Natural killer cell (primary cell): ENCODE results near the gene HSD3B2. TPM values are rescaled to one million over a fixed set of nuclear protein-coding genes. Genes with fewer than 3 reads are reported as not detected.

Source experiments
- ATAC-seq, 3 donors: fragments of 150-1000 bp in 2 of 3; fragments of 200-7000 bp in 1 of 3; cut with Tn5 transposase; 1 replicate in 1 of 3; 2 replicates in 2 of 3; pipeline ENCODE4 v1.10.0; 2021; ENCODE audit warnings: mild to moderate bottlenecking in 2 of 3, moderate library complexity in 2 of 3
- DNase-seq, 2 donors: peaks; one replicate each; pipeline versions ENCODE4 v3.0.0 to v3.0.0-alpha.2; 2013 to 2021; ENCODE audit warnings: mixed read lengths in 1 of 2
- H3K27ac ChIP-seq: one replicate; pipeline ENCODE4 v1.5.1; 2013; ENCODE audit warnings: mild to moderate bottlenecking, low read length
- H3K27me3 ChIP-seq: one replicate; pipeline ENCODE4 v1.6.1; 2013; ENCODE audit warnings: low read length; ENCODE audit not compliant: control insufficient read depth, insufficient read depth
- H3K36me3 ChIP-seq: one replicate; pipeline ENCODE4 v1.6.1; 2013; ENCODE audit warnings: low read length; ENCODE audit not compliant: control insufficient read depth, insufficient read depth
- H3K4me1 ChIP-seq: one replicate; pipeline ENCODE4 v1.6.1; 2013; ENCODE audit warnings: low read length; ENCODE audit not compliant: control insufficient read depth, insufficient read depth
- H3K4me3 ChIP-seq: one replicate; pipeline ENCODE4 v1.5.1; 2013; ENCODE audit warnings: low read length
- H3K9me3 ChIP-seq: one replicate; pipeline ENCODE4 v1.6.1; 2013; ENCODE audit warnings: low read length; ENCODE audit not compliant: control insufficient read depth, insufficient read depth
- H3K27ac Mint-ChIP-seq, 2 donors: one replicate each; pipeline ENCODE4 v1.8.0; 2022; ENCODE audit warnings: mild to moderate bottlenecking in 2 of 2, mixed read lengths in 2 of 2, moderate library complexity in 1 of 2
- H3K27me3 Mint-ChIP-seq, 2 donors: one replicate each; pipeline ENCODE4 v1.8.0; 2022; ENCODE audit warnings: low read depth in 2 of 2, mixed read lengths in 2 of 2
- H3K36me3 Mint-ChIP-seq: one replicate; pipeline ENCODE4 v1.8.0; 2022; ENCODE audit warnings: mixed read lengths
- H3K4me1 Mint-ChIP-seq, 2 donors: one replicate each; pipeline ENCODE4 v1.8.0; 2022; ENCODE audit warnings: mixed read lengths in 2 of 2
- H3K4me3 Mint-ChIP-seq: one replicate; pipeline ENCODE4 v1.8.0; 2022; ENCODE audit warnings: mild to moderate bottlenecking, moderate library complexity, mixed read lengths
- H3K9me3 Mint-ChIP-seq, 2 donors: one replicate each; pipeline ENCODE4 v1.8.0; 2022; ENCODE audit warnings: mixed read lengths in 2 of 2
- WGBS: methylation state at CpG from one replicate; pipeline ENCODE4 v1.1.7; 2013; ENCODE audit warnings: missing lambda C conversion rate; ENCODE audit not compliant: insufficient coverage; 5-methylcytosine and 5-hydroxymethylcytosine counted together
- intact Hi-C: fragments of 100-400 bp; cut with micrococcal nuclease; formaldehyde crosslinking; loops from one replicate; pipeline ENCODE4 v1.14.2; 2022
- total RNA-seq, 4 donors: library from RNA; stranded (reverse); fragments of 120-200 nt in 1 of 4; gene quantifications; one replicate each; pipeline versions ENCODE4 v1.2.3 to v1.2.4, GENCODE V29; 2013 to 2022
- TF ChIP-seq, protein P1 (sequence below): fragments of 200-600 bp; IDR thresholded peaks from one replicate; pipeline ENCODE4 v1.8.0; 2022; ENCODE audit warnings: antibody characterized with exemption

Gene HSD3B2
- total RNA-seq, 3 donors from 2014 or later (not counting 1 experiment from before 2014, with no cell fraction given), result not detected

DNA sequence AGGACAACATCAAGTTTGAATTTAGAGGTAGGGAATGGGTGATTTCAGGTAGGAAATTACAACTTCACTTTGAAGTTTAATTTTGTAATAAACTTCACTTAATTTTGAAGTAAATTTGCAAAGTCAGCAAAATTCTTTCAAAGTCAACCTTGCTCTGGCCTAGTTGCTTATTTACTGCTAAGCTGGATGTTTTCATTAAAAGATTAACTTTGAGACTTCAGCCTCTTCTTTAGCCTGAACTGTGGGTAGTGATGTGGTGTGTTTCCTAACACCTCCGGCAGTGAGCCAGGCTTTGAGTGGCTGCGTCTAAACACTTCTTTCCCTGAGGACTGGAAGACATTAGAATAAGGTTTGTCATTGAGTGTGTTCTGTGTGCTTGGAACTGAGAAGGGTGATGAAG, 46.4 kb upstream of the HSD3B2 start, which contains the start of gene HAO2:
Gene HAO2 (plus strand): TSS at position 232 of the 400 bp plus-strand sequence. CDS start 12,301 bp downstream, outside the sequence.
- no peaks in the 10 kb centered on the region for H3K27me3 ChIP-seq
- H3K36me3 ChIP-seq, result no peaks in the 10 kb centered on the region
- peaks cover 7 to 16% of the 10 kb centered on the region in 2 donors for H3K27me3 Mint-ChIP-seq
- H3K9me3 ChIP-seq, result no peaks in the 10 kb centered on the region
- H3K9me3 Mint-ChIP-seq, result peaks cover 0 to 2% of the 10 kb centered on the region in 2 donors
- no peak for ATAC-seq
- H3K27ac Mint-ChIP-seq, result no peak within 1 kb of the TSS
- no peak within 1 kb of the TSS for H3K4me3 Mint-ChIP-seq
- intact Hi-C loops, result no loop called here
- H3K4me1 ChIP-seq, result no peaks in the 10 kb centered on the region
- TF ChIP-seq, protein P1, sequence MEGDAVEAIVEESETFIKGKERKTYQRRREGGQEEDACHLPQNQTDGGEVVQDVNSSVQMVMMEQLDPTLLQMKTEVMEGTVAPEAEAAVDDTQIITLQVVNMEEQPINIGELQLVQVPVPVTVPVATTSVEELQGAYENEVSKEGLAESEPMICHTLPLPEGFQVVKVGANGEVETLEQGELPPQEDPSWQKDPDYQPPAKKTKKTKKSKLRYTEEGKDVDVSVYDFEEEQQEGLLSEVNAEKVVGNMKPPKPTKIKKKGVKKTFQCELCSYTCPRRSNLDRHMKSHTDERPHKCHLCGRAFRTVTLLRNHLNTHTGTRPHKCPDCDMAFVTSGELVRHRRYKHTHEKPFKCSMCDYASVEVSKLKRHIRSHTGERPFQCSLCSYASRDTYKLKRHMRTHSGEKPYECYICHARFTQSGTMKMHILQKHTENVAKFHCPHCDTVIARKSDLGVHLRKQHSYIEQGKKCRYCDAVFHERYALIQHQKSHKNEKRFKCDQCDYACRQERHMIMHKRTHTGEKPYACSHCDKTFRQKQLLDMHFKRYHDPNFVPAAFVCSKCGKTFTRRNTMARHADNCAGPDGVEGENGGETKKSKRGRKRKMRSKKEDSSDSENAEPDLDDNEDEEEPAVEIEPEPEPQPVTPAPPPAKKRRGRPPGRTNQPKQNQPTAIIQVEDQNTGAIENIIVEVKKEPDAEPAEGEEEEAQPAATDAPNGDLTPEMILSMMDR, result no peak
- H3K4me3 ChIP-seq, result no peak within 1 kb of the TSS
- no peak within 1 kb of the TSS for H3K27ac ChIP-seq
- H3K4me1 Mint-ChIP-seq, result no peaks in the 10 kb centered on the region
- DNase-seq, result no peak
- no peaks in the 10 kb centered on the region for H3K36me3 Mint-ChIP-seq
- whole genome bisulfite sequencing, result 88% methylated on average over 2 of the region's 2 CpGs

DNA sequence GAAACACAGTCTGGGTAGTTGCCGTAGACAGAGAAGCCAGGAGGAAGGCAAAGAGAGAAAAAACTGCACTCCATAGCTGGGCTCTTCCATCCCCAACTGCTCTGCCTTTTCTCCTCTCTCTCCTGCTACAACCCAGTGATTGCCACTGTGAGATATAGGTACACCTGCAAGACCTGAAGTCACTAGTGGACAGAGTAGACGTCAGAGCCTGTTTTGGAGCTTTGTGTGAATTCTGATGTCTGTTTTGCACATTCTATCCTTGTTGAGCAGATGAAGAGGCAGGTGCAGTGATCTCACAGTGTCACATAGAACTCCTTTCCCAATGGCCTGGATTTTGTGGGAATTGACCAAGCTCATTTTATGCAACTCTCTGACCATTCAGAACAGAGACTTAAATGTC, 44.2 kb upstream of the HSD3B2 start:
- H3K36me3 Mint-ChIP-seq, result no peaks in the 10 kb centered on the region
- no peak overlapping the region for H3K27ac Mint-ChIP-seq
- peaks cover 0 to 2% of the 10 kb centered on the region in 2 donors for H3K9me3 Mint-ChIP-seq
- no peak overlapping the region for H3K4me3 ChIP-seq
- no peaks in the 10 kb centered on the region for H3K4me1 Mint-ChIP-seq
- TF ChIP-seq, protein P1, result no peak
- intact Hi-C loops, result no loop called here
- H3K27me3 ChIP-seq, result no peaks in the 10 kb centered on the region
- H3K4me1 ChIP-seq, result no peaks in the 10 kb centered on the region
- H3K4me3 Mint-ChIP-seq, result no peak overlapping the region
- WGBS, result 81% methylated on average over 2 of the region's 2 CpGs
- peaks cover 6 to 20% of the 10 kb centered on the region in 2 donors for H3K27me3 Mint-ChIP-seq
- no peaks in the 10 kb centered on the region for H3K36me3 ChIP-seq
- no peaks in the 10 kb centered on the region for H3K9me3 ChIP-seq
- DNase-seq (no peak), ATAC-seq (peak in 1 of 3 donors; percentile 5)
- H3K27ac ChIP-seq, result no peak overlapping the region

DNA sequence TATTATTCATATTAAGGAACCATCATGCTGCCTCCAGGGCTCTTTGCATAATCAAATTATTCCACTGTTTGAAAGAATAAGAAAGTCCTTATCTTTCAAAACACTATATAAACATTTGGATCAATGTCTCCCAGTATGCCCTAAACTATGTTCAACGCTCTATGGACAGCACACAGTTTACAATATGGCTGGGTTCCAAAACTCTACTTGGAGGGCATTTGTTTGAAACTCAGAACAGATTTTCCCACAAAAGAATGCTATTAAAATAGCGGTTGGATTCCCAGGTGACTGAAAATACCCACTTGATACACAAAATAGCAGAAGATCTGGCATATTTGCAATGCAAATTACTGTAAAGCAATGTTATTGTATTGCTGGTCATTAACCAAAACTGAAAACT, 43.1 kb upstream of the HSD3B2 start:
- Histone ChIP-seq H3K27me3 (no peaks in the 10 kb centered on the region), H3K36me3 (no peaks in the 10 kb centered on the region), H3K27ac (no peak overlapping the region), H3K4me3 (no peak overlapping the region), H3K4me1 (no peaks in the 10 kb centered on the region), H3K9me3 (no peaks in the 10 kb centered on the region)
- peaks cover 6 to 20% of the 10 kb centered on the region in 2 donors for H3K27me3 Mint-ChIP-seq
- H3K4me1 Mint-ChIP-seq, result no peaks in the 10 kb centered on the region
- WGBS, result 88% methylated on average over 2 of the region's 2 CpGs
- no peak overlapping the region for H3K4me3 Mint-ChIP-seq
- no peak for DNase-seq
- H3K36me3 Mint-ChIP-seq, result no peaks in the 10 kb centered on the region
- no peak for ATAC-seq
- TF ChIP-seq, protein P1, result no peak
- intact Hi-C loops, result no loop called here
- H3K9me3 Mint-ChIP-seq, result peaks cover 0 to 2% of the 10 kb centered on the region in 2 donors
- H3K27ac Mint-ChIP-seq, result no peak overlapping the region

DNA sequence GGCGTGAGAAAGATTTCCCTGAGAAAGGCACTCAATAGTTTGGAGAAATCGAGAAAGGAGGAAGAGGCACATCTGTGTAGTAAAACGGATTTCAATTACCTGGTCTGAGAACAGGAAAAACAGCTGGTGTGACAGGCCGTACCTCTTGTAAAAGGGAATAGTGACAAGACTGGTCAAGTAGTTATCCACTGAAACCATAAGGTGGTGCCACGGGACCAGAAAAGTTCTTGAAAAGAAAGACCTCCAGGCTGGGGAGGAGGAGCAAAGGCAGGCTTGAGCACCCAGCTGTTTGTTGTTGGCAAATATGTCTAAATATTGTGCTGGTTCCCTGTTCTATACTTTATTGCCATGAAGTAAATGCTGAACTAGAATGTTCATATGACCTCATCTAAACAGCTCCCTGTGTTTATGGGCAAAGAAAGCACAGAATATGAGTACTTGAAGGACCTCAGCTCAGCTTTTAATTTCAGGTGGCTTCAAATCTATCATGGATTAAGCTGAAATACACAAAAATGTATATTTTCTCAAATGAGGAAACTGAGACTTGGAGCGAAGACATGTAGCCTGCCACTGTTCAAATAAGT, 42.4 kb upstream of the HSD3B2 start:
- H3K4me3 Mint-ChIP-seq, result no peak overlapping the region
- no peak overlapping the region for H3K27ac Mint-ChIP-seq
- TF ChIP-seq, protein P1, result no peak
- H3K4me1 ChIP-seq, result no peaks in the 10 kb centered on the region
- H3K36me3 Mint-ChIP-seq, result no peaks in the 10 kb centered on the region
- peaks cover 3 to 20% of the 10 kb centered on the region in 2 donors for H3K27me3 Mint-ChIP-seq
- no peaks in the 10 kb centered on the region for H3K4me1 Mint-ChIP-seq
- ATAC-seq (no peak), DNase-seq (no peak)
- H3K27me3 ChIP-seq, result no peaks in the 10 kb centered on the region
- no peaks in the 10 kb centered on the region for H3K9me3 ChIP-seq
- H3K27ac ChIP-seq, result no peak overlapping the region
- H3K9me3 Mint-ChIP-seq, result peaks cover 2 to 3% of the 10 kb centered on the region in 2 donors
- WGBS, result 27% methylated on average over 6 of the region's 6 CpGs
- H3K4me3 ChIP-seq, result no peak overlapping the region
- intact Hi-C loops, result no loop called here
- H3K36me3 ChIP-seq, result no peaks in the 10 kb centered on the region
